ENCODE data around the gene WNT7B.

The WNT7B gene

DNA sequence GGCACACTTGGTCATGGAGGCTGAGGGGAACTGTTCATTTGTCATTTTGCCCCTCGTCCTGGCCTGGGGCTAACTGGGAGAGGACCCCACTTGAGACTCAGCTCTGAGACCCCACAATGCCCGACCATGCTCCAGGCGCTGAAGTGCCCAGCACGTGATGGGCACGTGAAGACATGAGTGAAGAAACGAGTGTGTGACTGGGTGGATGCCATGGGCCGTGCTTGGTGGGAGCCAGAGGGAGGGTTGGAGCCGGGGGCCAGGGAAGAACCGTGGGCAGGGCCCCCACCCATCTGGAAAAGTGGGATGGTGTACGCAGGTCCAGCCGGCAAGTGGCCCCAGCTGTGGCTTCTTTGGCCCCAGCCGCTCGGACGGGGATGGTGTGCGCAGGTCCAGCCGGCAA is 61.1 kb downstream of the WNT7B start:
- Histone ChIP-seq H3K9ac (ENCODE audit: low read length) (no peak overlapping the region), H3K79me2 (ENCODE audit: low read length) (no peaks in the 10 kb centered on the region), H3K4me1 (ENCODE audit: low read length) (no peaks in the 10 kb centered on the region), H3K9me3 (replicated peaks; ENCODE audit: insufficient read depth, low read length) (no peaks in the 10 kb centered on the region), H3F3A (ENCODE audit: insufficient read depth, low read length) (no peaks in the 10 kb centered on the region), H3K27me3 (replicated peaks; ENCODE audit: insufficient read depth, low read length) (peaks cover 90% of the 10 kb centered on the region), H3K9me2 (replicated peaks; ENCODE audit: insufficient read depth, low read length) (no peaks in the 10 kb centered on the region), H3K27ac (ENCODE audit: low read length) (no peak overlapping the region), H4K20me1 (ENCODE audit: insufficient read depth, low read length) (no peaks in the 10 kb centered on the region), H2AFZ (ENCODE audit: low read length) (no peak overlapping the region), H3K36me3 (replicated peaks; ENCODE audit: insufficient read depth, low read length) (no peaks in the 10 kb centered on the region), H3K4me3 (ENCODE audit: low read length) (no peak overlapping the region), H3K4me2 (ENCODE audit: low read depth, low read length) (no peak overlapping the region)
- TF ChIP-seq EZH2phosphoT487 (IDR thresholded peaks at IDR 0.05; ENCODE audit: low read length) (no peak), EZH2 (optimal IDR thresholded peaks at IDR 0.05; ENCODE audit: low read depth, low read length) (no peak)
- TF ChIP-seq, protein P1, sequence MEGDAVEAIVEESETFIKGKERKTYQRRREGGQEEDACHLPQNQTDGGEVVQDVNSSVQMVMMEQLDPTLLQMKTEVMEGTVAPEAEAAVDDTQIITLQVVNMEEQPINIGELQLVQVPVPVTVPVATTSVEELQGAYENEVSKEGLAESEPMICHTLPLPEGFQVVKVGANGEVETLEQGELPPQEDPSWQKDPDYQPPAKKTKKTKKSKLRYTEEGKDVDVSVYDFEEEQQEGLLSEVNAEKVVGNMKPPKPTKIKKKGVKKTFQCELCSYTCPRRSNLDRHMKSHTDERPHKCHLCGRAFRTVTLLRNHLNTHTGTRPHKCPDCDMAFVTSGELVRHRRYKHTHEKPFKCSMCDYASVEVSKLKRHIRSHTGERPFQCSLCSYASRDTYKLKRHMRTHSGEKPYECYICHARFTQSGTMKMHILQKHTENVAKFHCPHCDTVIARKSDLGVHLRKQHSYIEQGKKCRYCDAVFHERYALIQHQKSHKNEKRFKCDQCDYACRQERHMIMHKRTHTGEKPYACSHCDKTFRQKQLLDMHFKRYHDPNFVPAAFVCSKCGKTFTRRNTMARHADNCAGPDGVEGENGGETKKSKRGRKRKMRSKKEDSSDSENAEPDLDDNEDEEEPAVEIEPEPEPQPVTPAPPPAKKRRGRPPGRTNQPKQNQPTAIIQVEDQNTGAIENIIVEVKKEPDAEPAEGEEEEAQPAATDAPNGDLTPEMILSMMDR (IDR thresholded peaks at IDR 0.05; ENCODE audit: low read length) = no peak
- DNase-seq = no peak

DNA sequence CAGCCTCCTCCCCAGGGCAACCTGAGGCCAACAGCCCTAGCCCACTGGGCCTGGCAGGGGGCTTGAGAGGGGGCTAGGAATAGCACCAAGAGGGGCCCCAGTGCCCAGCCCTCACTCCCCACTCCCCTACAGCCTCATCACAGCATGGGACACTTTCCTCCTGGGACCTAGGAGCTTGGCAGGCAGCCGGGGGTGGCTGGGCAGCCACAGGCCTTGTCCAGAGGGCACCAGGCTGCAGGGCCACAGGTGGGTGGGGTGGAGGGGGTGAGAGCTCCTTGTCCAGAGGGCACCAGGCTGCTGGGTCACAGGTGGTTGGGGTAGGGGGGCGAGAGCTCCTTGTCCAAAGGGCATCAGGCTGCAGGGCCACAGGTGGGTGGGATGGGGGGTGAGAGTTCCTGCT is 61.8 kb downstream of the WNT7B start:
- H3F3A ChIP-seq (ENCODE audit: insufficient read depth, low read length) = no peaks in the 10 kb centered on the region
- no peak overlapping the region for H3K4me2 ChIP-seq (ENCODE audit: low read depth, low read length)
- H3K4me1 ChIP-seq (ENCODE audit: low read length) = no peaks in the 10 kb centered on the region
- no peak overlapping the region for H2AFZ ChIP-seq (ENCODE audit: low read length)
- peaks cover 93% of the 10 kb centered on the region for H3K27me3 ChIP-seq (replicated peaks; ENCODE audit: insufficient read depth, low read length)
- TF ChIP-seq EZH2phosphoT487 (IDR thresholded peaks at IDR 0.05; ENCODE audit: low read length) (no peak), EZH2 (optimal IDR thresholded peaks at IDR 0.05; ENCODE audit: low read depth, low read length) (no peak)
- TF ChIP-seq, protein P1 (IDR thresholded peaks at IDR 0.05; ENCODE audit: low read length) = no peak
- no peaks in the 10 kb centered on the region for H3K36me3 ChIP-seq (replicated peaks; ENCODE audit: insufficient read depth, low read length)
- no peak overlapping the region for H3K9ac ChIP-seq (ENCODE audit: low read length)
- no peaks in the 10 kb centered on the region for H3K9me3 ChIP-seq (replicated peaks; ENCODE audit: insufficient read depth, low read length)
- no peak overlapping the region for H3K27ac ChIP-seq (ENCODE audit: low read length)
- no peaks in the 10 kb centered on the region for H3K9me2 ChIP-seq (replicated peaks; ENCODE audit: insufficient read depth, low read length)
- H4K20me1 ChIP-seq (ENCODE audit: insufficient read depth, low read length) = no peaks in the 10 kb centered on the region
- H3K4me3 ChIP-seq (ENCODE audit: low read length) = no peak overlapping the region
- DNase-seq = no peak
- no peaks in the 10 kb centered on the region for H3K79me2 ChIP-seq (ENCODE audit: low read length)

DNA sequence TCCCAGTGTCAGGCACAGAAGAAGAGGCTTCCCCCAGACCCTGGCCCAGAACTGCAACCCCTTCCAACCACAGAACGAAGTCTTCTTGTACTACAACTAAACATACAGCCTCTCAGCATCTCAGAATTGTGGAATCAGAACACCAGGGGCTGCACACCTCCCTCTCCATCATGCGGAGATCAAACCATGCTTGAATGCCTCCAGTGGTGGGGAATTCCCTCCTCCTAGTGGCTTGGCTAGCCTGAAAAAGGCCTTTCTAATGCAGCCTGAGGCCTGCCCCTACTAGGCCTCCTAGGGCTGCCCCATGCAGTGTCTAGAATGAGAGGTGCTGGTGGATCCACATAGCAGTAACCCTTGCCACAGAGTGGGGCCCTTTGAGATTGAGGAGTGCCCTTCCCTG is 62.7 kb downstream of the WNT7B start:
- no peak overlapping the region for H2AFZ ChIP-seq (ENCODE audit: low read length)
- H3K27ac ChIP-seq (ENCODE audit: low read length) = no peak overlapping the region
- H3K4me1 ChIP-seq (ENCODE audit: low read length) = no peaks in the 10 kb centered on the region
- H3K9ac ChIP-seq (ENCODE audit: low read length) = no peak overlapping the region
- no peaks in the 10 kb centered on the region for H3F3A ChIP-seq (ENCODE audit: insufficient read depth, low read length)
- no peak for TF ChIP-seq EZH2 (optimal IDR thresholded peaks at IDR 0.05; ENCODE audit: low read depth, low read length)
- H3K9me2 ChIP-seq (replicated peaks; ENCODE audit: insufficient read depth, low read length) = no peaks in the 10 kb centered on the region
- H3K36me3 ChIP-seq (replicated peaks; ENCODE audit: insufficient read depth, low read length) = no peaks in the 10 kb centered on the region
- no peak for DNase-seq
- H4K20me1 ChIP-seq (ENCODE audit: insufficient read depth, low read length) = no peaks in the 10 kb centered on the region
- H3K27me3 ChIP-seq (replicated peaks; ENCODE audit: insufficient read depth, low read length) = peaks cover 93% of the 10 kb centered on the region
- H3K9me3 ChIP-seq (replicated peaks; ENCODE audit: insufficient read depth, low read length) = no peaks in the 10 kb centered on the region
- no peak overlapping the region for H3K4me2 ChIP-seq (ENCODE audit: low read depth, low read length)
- no peak overlapping the region for H3K4me3 ChIP-seq (ENCODE audit: low read length)
- no peaks in the 10 kb centered on the region for H3K79me2 ChIP-seq (ENCODE audit: low read length)

DNA sequence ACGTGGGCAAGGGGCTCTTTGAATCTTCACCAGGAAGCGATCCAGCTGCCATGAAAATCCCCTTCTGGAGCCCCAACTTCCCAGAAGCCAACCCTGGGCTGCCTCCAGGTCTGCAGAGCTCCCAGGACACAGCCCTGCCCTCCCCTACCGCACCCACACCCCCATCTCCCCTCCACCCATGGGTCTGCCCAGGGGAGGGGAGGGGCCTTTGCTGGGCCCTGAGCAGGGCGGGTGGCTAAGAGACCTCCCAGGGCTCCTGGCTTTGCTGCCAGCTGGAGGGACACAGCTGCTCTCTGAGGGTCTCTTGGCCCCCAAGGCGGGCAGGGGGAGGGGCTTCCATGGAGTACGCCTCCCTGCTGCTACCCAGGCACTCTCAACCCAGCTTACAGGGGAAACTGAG is 64.1 kb downstream of the WNT7B start:
- TF ChIP-seq EZH2phosphoT487 (IDR thresholded peaks at IDR 0.05; ENCODE audit: low read length) = no peak
- TF ChIP-seq, protein P1 (IDR thresholded peaks at IDR 0.05; ENCODE audit: low read length) = no peak
- TF ChIP-seq EZH2 (optimal IDR thresholded peaks at IDR 0.05; ENCODE audit: low read depth, low read length) = no peak
- Histone ChIP-seq H3K27ac (ENCODE audit: low read length) (no peak overlapping the region), H2AFZ (ENCODE audit: low read length) (no peak overlapping the region), H3K9me3 (replicated peaks; ENCODE audit: insufficient read depth, low read length) (no peaks in the 10 kb centered on the region), H3F3A (ENCODE audit: insufficient read depth, low read length) (no peaks in the 10 kb centered on the region), H4K20me1 (ENCODE audit: insufficient read depth, low read length) (no peaks in the 10 kb centered on the region), H3K9me2 (replicated peaks; ENCODE audit: insufficient read depth, low read length) (no peaks in the 10 kb centered on the region), H3K27me3 (replicated peaks; ENCODE audit: insufficient read depth, low read length) (peaks cover 93% of the 10 kb centered on the region), H3K36me3 (replicated peaks; ENCODE audit: insufficient read depth, low read length) (no peaks in the 10 kb centered on the region), H3K79me2 (ENCODE audit: low read length) (no peaks in the 10 kb centered on the region), H3K4me1 (ENCODE audit: low read length) (no peaks in the 10 kb centered on the region), H3K4me3 (ENCODE audit: low read length) (no peak overlapping the region), H3K4me2 (ENCODE audit: low read depth, low read length) (no peak overlapping the region), H3K9ac (ENCODE audit: low read length) (no peak overlapping the region)
- no peak for DNase-seq

Measured in MM.1S (cell line).